ENCODE results near the gene RGPD6.
"Not testable (repeated sequence)": the region's sequence is repeated elsewhere in the genome, so short reads cannot be mapped to it uniquely, and the experiment has no call there.

The RGPD6 gene

DNA sequence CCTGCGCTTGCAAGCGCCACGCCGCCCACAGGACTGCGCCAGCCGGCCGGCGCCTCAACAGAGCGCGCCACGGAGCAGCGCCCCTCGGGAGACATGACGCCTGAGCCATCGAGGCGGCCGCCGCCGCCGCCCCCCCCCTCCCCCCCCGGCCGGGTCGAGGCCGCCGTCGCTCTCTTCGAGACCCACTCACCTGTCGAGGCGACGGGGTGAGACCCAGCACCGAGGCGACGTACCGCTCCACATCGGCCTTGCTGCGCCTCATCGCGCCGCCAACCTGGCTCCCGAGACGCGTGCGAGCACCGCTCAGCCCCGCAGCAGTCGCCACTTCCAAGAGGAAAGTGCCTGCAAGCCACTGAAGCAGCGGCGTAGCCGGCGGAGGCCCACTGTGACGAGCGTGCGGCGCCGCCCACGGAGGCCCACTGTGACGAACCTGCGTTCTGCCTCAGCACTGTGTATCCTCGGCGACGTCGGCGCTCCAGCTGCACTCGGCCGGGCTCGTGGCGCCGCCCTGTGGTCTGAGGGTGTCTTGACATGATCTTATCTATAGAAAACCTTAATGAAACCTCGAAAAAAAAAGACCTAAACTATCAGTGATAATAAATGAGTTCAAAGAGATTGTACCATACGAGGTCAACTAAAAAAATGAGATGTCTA, at the start of gene RGPD6:
TSS of gene RGPD6 (minus strand) at position 460 of the 654 bp plus-strand sequence. CDS start at position 262, 198 bp downstream.
- not testable (repeated sequence) for DNase-seq

GRCh38 chr2:110619326-110619939, 42.4 kb upstream of the RGPD6 start:
- DNase-seq, result not testable (repeated sequence)

GRCh38 chr2:110613927-110614326, 36.9 kb upstream of the RGPD6 start:
- DNase-seq, result not testable (repeated sequence)

- DNase-seq, result not testable (repeated sequence)
These were observed 33.7 kb upstream of the RGPD6 start for GRCh38 chr2:110610613-110611250.

- not testable (repeated sequence) for DNase-seq
These were observed 33.0 kb upstream of the RGPD6 start for GRCh38 chr2:110609843-110610612.

DNA sequence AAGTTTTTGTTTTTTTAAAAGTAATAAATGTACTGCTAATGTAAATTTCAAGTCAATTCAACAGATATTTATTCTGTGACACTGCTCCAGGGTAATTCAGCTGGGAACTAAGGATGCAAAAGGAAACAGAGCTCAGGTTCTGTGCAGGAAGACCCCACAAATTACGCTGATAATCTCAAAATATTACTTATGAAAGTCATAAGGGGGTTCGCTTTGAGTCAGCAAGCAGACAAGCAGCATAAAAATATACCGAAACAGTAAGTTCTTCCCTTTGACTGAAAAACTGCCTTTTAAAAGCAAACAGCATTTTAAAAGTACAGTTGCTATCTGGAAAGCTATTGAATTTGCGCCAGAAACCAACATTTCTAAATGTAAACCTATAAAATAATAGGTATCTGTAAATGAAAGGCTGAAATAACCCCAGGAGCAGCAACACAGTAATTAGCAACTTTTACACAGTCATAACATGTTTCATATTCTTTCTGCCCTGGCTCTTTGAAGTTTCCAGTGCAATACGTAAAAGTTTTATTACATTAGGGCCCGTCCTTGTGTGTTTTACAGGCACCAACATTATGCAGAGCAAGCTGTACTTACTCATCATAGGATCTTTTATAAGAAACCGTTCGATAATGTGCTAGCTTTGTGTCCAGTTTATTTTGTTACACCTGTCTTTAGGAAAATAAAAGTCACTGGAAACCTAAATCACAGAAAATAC, 31.9 kb upstream of the RGPD6 start:
- not testable (repeated sequence) for DNase-seq

DNA sequence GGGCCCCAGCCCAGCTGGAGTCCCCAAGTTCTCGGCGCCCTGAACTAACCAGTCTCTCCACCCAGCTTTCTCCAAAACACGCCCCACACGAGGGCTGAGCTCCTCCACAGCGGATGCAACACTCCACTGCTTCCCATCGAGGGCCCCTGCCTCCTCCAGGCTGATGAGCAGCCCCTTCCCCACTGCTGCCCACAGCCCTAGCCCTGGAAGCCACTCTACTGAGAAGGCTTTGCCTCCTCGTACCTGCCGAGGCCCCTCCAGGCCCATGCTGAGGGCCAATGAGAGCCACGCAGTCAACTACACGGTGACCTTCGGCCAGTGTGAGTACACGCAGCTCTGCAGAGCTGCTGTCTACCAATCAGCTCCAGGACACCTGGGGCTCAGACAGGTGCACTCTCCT, 28.0 kb upstream of the RGPD6 start:
- DNase-seq, result not testable (repeated sequence)

DNA sequence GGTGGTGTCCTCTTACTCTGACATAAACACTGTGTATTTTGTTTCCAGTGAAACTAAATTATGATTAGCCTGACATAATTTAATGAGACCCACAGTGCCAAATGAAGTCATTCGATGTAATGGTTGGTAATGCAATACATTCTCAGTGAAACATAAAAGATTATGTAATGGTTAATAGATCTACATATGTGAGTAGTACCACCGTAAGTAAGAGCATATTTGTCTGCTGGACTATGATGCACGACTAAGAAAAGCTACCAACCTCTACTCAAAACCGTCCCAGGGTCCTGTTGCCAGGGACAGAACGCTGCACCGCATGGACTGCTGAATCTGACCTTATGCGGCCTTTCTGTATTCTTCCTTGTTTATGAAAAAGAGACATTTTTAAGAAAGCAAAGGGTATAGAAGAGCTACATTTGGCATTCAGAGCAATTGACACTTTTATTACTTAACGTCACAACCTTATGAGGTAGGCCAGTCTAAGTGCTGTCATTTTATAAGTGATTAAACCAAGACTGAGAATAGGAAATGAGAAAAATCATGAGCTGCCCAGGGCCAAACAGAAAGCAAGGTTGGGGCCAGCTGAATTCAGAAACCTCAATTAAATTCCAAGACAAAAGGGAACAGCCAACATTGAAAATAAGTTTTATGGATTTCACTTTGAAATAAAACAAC, 27.0 kb upstream of the RGPD6 start:
- DNase-seq, result not testable (repeated sequence)

DNA sequence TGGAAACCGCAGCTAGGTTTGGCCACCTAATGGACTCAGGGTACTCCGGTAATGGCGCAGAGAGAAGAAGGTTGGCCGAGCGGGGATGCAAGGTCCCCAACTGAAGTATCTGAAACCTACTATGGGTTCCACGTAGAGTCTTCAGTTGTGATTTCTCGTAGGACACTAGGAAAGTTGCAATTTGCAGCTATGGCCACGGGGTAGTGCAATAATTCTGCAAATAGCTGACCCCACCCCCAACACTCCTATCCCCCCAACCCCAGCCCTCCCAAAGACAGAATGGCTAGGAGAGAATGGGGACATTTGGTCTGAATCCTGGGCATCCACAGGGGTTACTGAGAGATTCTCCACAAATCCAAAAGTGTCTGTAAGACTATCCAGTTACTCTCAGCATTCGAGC, 25.1 kb upstream of the RGPD6 start:
- not testable (repeated sequence) for DNase-seq

DNA sequence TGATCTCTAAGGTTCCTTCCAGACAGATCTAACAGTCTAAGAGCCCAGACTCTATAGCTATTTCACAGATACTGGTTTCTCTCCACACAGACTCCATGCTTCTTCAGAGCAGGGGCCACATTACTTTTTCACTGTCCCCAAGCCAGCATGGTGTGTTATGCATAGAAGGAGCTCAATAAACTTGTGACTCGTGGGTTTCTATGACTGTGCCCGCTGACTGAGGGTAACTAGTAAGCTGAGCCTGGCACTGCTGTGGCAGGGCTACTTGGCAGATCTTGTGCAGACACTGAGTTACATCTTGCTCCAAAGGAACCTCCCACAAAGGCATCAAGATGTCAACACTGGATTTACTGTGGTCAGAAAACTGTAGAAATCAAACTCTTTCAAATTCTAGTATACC, 15.0 kb upstream of the RGPD6 start:
- not testable (repeated sequence) for DNase-seq

DNA sequence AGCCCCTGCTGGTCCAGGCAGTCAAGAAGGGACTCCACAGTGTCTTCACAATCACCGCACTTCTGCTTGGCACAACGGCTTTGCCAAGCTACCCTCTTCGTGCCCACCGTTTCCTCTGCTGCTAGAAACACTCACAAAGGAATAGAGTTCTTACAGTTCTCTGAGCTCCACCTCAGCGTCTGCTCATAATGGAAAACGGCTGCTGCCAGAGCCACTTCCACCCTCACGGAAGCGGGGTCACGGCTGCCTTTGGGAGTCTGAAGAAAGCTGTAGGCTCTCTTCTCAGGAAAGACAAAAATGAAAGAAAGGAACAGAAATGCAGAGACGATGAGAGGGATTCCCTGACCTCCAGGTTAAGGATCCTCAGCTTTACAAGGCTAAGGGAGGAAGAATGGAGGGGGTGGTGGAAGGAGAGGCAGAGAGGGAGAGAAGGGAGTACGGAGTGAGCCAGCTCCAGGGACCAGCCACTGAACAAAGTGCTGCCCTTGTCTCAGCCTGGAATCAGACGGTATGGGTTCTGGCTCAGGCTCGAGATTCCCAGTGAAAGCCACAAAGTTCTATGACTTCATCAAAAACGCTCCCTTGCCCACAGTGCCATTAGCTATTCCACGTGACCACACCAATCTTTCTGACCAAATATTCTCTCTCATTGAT, 12.8 kb upstream of the RGPD6 start:
- DNase-seq, result not testable (repeated sequence)

GRCh38 chr2:110588520-110588919, 11.5 kb upstream of the RGPD6 start:
- not testable (repeated sequence) for DNase-seq

GRCh38 chr2:110579216-110579965, 2.4 kb upstream of the RGPD6 start:
- DNase-seq, result not testable (repeated sequence)

GRCh38 chr2:110578429-110578828, 1.4 kb upstream of the RGPD6 start:
- not testable (repeated sequence) for DNase-seq

DNA sequence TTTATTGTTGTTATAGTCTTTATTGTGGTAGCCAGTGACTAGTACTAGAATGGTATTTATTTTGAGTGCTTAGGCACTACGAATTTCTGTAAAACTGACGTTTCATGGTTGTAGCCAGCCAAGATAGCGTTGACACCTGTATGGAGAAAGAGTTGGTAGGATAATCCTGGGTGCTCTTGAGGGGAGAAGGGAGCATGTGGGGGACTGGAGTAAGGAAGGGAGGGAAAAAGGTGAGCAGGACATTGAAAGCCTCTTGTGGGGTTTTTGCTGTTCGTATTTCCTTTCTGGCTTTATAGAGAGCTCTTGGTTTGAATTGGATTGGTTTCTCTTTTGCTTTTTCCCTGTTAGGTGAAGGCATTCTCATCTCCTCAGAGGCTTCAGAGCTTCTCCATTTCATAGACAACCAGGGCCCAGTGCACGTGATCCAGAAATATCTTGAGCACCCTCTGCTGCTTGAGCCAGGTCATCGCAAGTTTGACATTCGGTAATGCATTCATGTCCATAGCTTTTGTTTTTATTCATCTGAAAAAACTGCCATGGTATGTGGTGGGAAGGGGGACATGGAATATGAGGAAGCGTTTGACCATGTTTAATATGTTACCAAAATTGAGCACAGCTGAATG, 77.2 kb downstream of the RGPD6 start:
- DNase-seq, result not testable (repeated sequence)

- not testable (repeated sequence) for DNase-seq
These were observed 81.0 kb downstream of the RGPD6 start for GRCh38 chr2:110496027-110496426.

- DNase-seq, result not testable (repeated sequence)
These were observed 82.5 kb downstream of the RGPD6 start for GRCh38 chr2:110494488-110494887.

GRCh38 chr2:110488991-110489390, 88.0 kb downstream of the RGPD6 start:
- not testable (repeated sequence) for DNase-seq

- DNase-seq, result not testable (repeated sequence)
These were observed 94.3 kb downstream of the RGPD6 start for GRCh38 chr2:110482697-110483096.

DNA sequence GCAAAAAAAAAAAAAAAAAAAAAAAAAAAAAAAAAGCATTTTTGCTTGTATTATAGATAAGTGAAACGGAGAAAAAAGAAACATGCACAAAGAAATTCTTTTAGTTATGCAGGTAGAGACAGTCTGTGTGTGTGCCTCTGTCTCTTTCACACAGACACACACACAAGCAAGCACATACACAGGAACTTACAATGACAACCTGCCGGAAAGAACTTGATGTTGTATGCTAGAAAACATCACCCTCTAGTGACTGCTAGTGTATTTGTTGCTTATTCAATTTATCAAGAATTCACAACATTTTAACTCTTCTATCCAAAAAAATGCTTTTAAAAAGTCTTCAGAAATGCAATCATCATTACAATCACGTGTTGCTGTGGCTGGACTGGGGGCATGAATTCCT, 95.8 kb downstream of the RGPD6 start:
- DNase-seq, result not testable (repeated sequence)

Measured in activated gamma-delta T cell treated with Interleukin-2 at 50 U/mL for 16 hours (primary cell).